ENCODE data around the gene OGFR.

Gene OGFR

DNA sequence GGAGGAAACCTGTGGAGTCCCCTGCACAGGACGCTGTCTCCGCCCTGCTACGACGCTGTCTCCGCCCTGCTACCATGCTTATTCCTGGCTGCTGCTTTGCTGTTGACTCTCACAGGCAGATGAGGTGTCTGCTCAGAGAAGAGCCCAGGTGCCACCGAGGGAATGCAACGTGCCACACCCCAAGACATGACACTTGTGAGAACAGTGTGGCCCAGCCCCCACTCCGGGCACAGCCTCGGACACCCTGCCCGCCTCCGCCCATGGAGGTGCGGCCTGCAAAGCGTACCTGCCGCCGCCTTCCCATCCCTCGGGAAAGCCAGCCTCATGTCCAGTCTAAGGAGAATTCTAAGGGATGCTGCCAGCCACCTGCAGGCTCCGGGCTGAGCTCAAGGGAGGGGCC, 23.9 kb upstream of the OGFR start:
- no peak overlapping the region for H2AFZ ChIP-seq
- H3K27ac ChIP-seq = no peak overlapping the region
- H3K9me3 ChIP-seq (ENCODE audit: control insufficient read depth, low read length) = no peaks in the 10 kb centered on the region
- H3K9ac ChIP-seq = no peak overlapping the region
- no peaks in the 10 kb centered on the region for H3K27me3 ChIP-seq (ENCODE audit: control insufficient read depth, insufficient read depth, low read length)
- H3K4me3 ChIP-seq (ENCODE audit: low read depth, low read length) = no peak overlapping the region
- no peak overlapping the region for H3K4me2 ChIP-seq (ENCODE audit: low read length)
- TF ChIP-seq CTCF (IDR thresholded peaks at IDR 0.05) = no peak
- no peaks in the 10 kb centered on the region for H3K79me2 ChIP-seq
- H3K4me1 ChIP-seq = no peaks in the 10 kb centered on the region
- no peaks in the 10 kb centered on the region for H3K36me3 ChIP-seq (ENCODE audit: control insufficient read depth, insufficient read depth, low read length)

- peak; percentile 5 for TF ChIP-seq CTCF (IDR thresholded peaks at IDR 0.05)
Measured at GRCh38 chr20:62782149-62782892, 22.3 kb upstream of the OGFR start.

DNA sequence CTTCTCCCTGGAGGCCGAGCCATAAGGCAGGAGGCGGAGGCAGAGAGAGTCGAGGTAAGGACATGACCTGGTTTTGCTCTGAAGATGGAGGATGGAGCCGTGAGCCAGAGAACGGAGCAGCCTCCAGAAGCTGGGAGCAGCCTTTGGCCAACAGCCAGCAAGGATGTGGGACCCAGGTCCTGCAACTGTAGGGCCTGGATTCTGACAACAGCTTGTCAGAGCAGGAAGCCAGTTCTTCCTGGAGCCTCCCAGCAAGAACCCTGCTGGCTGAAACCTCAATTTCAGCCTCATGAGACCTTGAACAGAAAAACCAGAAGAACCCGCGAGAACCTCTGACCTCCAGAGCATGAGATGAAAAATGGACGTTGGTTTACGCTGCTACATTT, 21.7 kb upstream of the OGFR start:
- TF ChIP-seq CTCF (IDR thresholded peaks at IDR 0.05) = peak; percentile 1
- H3K79me2 ChIP-seq = no peaks in the 10 kb centered on the region
- peak overlapping the region; percentile 24 for H3K27ac ChIP-seq
- no peaks in the 10 kb centered on the region for H3K9me3 ChIP-seq (ENCODE audit: control insufficient read depth, low read length)
- no peak overlapping the region for H3K4me3 ChIP-seq (ENCODE audit: low read depth, low read length)
- no peak overlapping the region for H3K9ac ChIP-seq
- no peaks in the 10 kb centered on the region for H3K27me3 ChIP-seq (ENCODE audit: control insufficient read depth, insufficient read depth, low read length)
- no peaks in the 10 kb centered on the region for H3K36me3 ChIP-seq (ENCODE audit: control insufficient read depth, insufficient read depth, low read length)
- no peak overlapping the region for H3K4me2 ChIP-seq (ENCODE audit: low read length)
- no peak overlapping the region for H2AFZ ChIP-seq
- no peaks in the 10 kb centered on the region for H3K4me1 ChIP-seq

More at GRCh38 chr20:62782149-62782892, 22.3 kb upstream of the OGFR start:
- H3K27ac ChIP-seq = no peak overlapping the region
- no peaks in the 10 kb centered on the region for H3K36me3 ChIP-seq (ENCODE audit: control insufficient read depth, insufficient read depth, low read length)
- no peak overlapping the region for H3K4me3 ChIP-seq (ENCODE audit: low read depth, low read length)
- no peaks in the 10 kb centered on the region for H3K79me2 ChIP-seq
- H3K4me1 ChIP-seq = no peaks in the 10 kb centered on the region
- no peaks in the 10 kb centered on the region for H3K9me3 ChIP-seq (ENCODE audit: control insufficient read depth, low read length)
- H3K4me2 ChIP-seq (ENCODE audit: low read length) = no peak overlapping the region
- no peak overlapping the region for H3K9ac ChIP-seq
- H2AFZ ChIP-seq = no peak overlapping the region
- H3K27me3 ChIP-seq (ENCODE audit: control insufficient read depth, insufficient read depth, low read length) = no peaks in the 10 kb centered on the region

- no peaks in the 10 kb centered on the region for H3K27me3 ChIP-seq (ENCODE audit: control insufficient read depth, insufficient read depth, low read length)
- no peak overlapping the region for H3K27ac ChIP-seq
- no peak overlapping the region for H2AFZ ChIP-seq
- H3K4me3 ChIP-seq (ENCODE audit: low read depth, low read length) = no peak overlapping the region
- H3K4me1 ChIP-seq = no peaks in the 10 kb centered on the region
- H3K9ac ChIP-seq = no peak overlapping the region
- no peak overlapping the region for H3K4me2 ChIP-seq (ENCODE audit: low read length)
- no peaks in the 10 kb centered on the region for H3K36me3 ChIP-seq (ENCODE audit: control insufficient read depth, insufficient read depth, low read length)
- TF ChIP-seq CTCF (IDR thresholded peaks at IDR 0.05) = no peak
- no peaks in the 10 kb centered on the region for H3K9me3 ChIP-seq (ENCODE audit: control insufficient read depth, low read length)
- no peaks in the 10 kb centered on the region for H3K79me2 ChIP-seq
Measured at GRCh38 chr20:62784497-62784896, 20.1 kb upstream of the OGFR start.

- TF ChIP-seq CTCF (IDR thresholded peaks at IDR 0.05) = no peak
- no peak overlapping the region for H3K27ac ChIP-seq
- no peak overlapping the region for H3K4me2 ChIP-seq (ENCODE audit: low read length)
- no peaks in the 10 kb centered on the region for H3K36me3 ChIP-seq (ENCODE audit: control insufficient read depth, insufficient read depth, low read length)
- H3K9me3 ChIP-seq (ENCODE audit: control insufficient read depth, low read length) = no peaks in the 10 kb centered on the region
- H3K79me2 ChIP-seq = no peaks in the 10 kb centered on the region
- H3K4me3 ChIP-seq (ENCODE audit: low read depth, low read length) = no peak overlapping the region
- no peak overlapping the region for H2AFZ ChIP-seq
- H3K9ac ChIP-seq = no peak overlapping the region
- H3K27me3 ChIP-seq (ENCODE audit: control insufficient read depth, insufficient read depth, low read length) = no peaks in the 10 kb centered on the region
- H3K4me1 ChIP-seq = no peaks in the 10 kb centered on the region
Measured at GRCh38 chr20:62785393-62785792, 19.2 kb upstream of the OGFR start.

Data from parathyroid adenoma (tissue), 2 donors.